Body of pancreas (tissue), 4 donors: ENCODE data around the gene MYO5B.

ENCODE experiments used
- CTCF ChIP-seq, 7 experiments: fragments of 450-650 bp in 4 of 7; fragments of 200-600 bp in 3 of 7; sonication (generic) in 3 of 7; IDR thresholded peaks; one replicate each; pipeline ENCODE4 v1.5.1; 2016 to 2019; ENCODE audit warnings: antibody characterized with exemption in 7 of 7
- POLR2A ChIP-seq, 3 donors: fragments of 450-650 bp; IDR thresholded peaks; one replicate each; pipeline ENCODE4 v1.6.1; 2016; ENCODE audit warnings: antibody characterized with exemption in 3 of 3, mild to moderate bottlenecking in 2 of 3

- TF ChIP-seq CTCF (IDR thresholded peaks at IDR 0.05) = no peak
- TF ChIP-seq POLR2A (IDR thresholded peaks at IDR 0.05) = no peak
Measured at GRCh38 chr18:49880661-49881060, 314.3 kb downstream of the MYO5B start.
